ENCODE results near the gene CFAP53.

The CFAP53 gene

DNA sequence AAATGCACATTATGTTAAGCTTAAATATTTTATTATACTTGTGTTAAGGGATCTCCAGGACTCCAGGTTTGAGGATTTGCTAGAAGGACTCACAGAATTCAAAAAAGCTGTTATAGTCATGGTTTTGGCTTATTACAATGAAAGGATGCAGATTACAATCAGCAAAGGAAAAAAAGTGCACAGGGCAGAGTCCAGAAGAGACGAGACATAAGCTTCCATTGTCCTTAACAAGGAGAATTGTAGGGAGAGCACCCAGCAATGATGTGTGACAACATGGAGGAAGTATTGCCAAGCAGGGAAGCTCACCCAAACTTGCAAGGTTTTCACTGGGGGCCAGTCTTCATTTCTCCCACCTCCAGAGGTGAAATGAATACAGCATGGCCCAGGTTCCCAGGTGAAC is 58.6 kb downstream of the CFAP53 start:
- Histone ChIP-seq H3K9me3 (ENCODE audit: control insufficient read depth, insufficient read depth, low read length) (no peaks in the 10 kb centered on the region), H3K27ac (ENCODE audit: low read length) (no peak overlapping the region), H3K27me3 (ENCODE audit: control insufficient read depth, insufficient read depth, low read length) (0 out of 2 replicates have a peak, but pooled peaks cover 1% of the 10 kb centered on the region), H3K36me3 (ENCODE audit: control insufficient read depth, insufficient read depth, low read length) (no peaks in the 10 kb centered on the region), H3K4me1 (ENCODE audit: control insufficient read depth, insufficient read depth, low read length) (no peaks in the 10 kb centered on the region), H3K4me3 (ENCODE audit: low read length) (no peak overlapping the region)
- DNase-seq (ENCODE audit: low read depth, low spot score): no peak
- WGBS (ENCODE audit: insufficient coverage, insufficient read length): no CpG with 5 or more reads among the region's 1 CpG

DNA sequence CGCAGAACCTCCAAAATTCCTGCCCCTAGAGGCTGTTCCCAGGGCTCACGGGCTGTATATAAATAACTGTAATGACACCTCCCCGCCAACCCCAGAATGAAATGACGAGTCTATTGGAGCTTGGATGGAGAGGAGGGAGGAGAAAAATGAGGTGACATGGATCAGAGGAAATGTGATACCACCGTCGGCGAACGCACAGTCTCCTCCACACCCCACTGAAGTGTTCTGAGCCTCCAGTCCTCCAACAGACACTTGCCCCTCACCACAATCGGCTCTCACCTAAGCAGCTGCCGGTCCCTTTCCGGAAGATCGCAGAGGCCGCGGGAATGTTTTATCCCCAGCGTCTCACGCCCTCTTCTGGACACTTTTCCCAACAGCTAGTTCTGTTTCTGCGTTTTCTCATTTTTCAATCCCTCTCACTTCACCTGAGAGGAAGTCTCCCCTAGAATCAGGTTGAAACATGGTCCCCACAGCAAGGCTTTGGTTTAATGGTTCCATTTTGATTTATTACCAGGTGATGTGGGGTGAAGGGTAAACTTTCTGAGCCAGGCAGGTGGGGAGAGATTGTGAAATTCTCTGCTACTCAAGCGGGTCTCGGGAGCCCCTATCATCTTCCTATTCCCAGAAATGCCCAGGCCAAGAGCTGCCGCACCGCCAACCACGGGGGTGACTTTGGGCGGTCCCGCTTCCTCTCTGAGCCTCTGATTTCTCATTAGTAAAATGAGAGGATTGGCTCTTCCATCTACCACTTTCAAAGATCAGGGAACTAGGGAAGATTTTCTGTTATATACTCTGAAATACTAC is 62.3 kb downstream of the CFAP53 start:
- Histone ChIP-seq H3K27me3 (ENCODE audit: control insufficient read depth, insufficient read depth, low read length) (no peaks in the 10 kb centered on the region), H3K4me1 (ENCODE audit: control insufficient read depth, insufficient read depth, low read length) (no peaks in the 10 kb centered on the region), H3K27ac (ENCODE audit: low read length) (no peak overlapping the region), H3K9me3 (ENCODE audit: control insufficient read depth, insufficient read depth, low read length) (no peaks in the 10 kb centered on the region), H3K4me3 (ENCODE audit: low read length) (no peak overlapping the region), H3K36me3 (ENCODE audit: control insufficient read depth, insufficient read depth, low read length) (no peaks in the 10 kb centered on the region)
- DNase-seq (ENCODE audit: low read depth, low spot score): no peak
- no CpG with 5 or more reads among the region's 24 CpGs for WGBS (ENCODE audit: insufficient coverage, insufficient read length)

DNA sequence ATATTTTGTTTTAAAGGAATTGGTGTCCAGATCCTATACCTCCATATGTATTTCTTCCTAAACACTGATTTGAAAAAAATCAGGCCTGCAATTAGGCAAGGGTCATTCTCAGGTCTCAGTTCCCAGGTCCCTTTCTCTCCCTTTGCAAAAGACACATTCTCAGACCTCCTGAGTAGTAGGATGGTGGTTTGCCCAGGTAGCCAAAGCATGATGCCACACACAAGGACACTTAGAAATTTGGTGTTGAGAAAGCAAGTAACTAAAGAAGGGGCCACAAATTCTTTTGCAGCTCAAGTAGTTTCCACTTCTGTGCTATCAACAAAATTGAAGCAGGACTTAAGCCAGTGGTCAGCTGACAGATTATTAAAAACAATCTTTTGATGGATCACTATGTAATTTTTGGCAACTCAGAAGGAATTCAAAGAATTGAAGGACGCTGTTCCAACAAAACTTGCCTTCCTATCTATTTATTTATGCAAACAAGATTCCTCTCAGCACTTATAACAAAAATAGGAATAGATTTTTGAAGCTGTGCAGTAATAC is 64.7 kb downstream of the CFAP53 start:
- Histone ChIP-seq H3K27me3 (ENCODE audit: control insufficient read depth, insufficient read depth, low read length) (no peaks in the 10 kb centered on the region; the same call in 1 of the 2 replicates), H3K27ac (ENCODE audit: low read length) (no peak overlapping the region), H3K4me3 (ENCODE audit: low read length) (no peak overlapping the region), H3K36me3 (ENCODE audit: control insufficient read depth, insufficient read depth, low read length) (no peaks in the 10 kb centered on the region), H3K9me3 (ENCODE audit: control insufficient read depth, insufficient read depth, low read length) (no peaks in the 10 kb centered on the region), H3K4me1 (ENCODE audit: control insufficient read depth, insufficient read depth, low read length) (no peaks in the 10 kb centered on the region)
- WGBS (ENCODE audit: insufficient coverage, insufficient read length): no CpG with 5 or more reads among the region's 1 CpG
- DNase-seq (ENCODE audit: low read depth, low spot score): no peak

DNA sequence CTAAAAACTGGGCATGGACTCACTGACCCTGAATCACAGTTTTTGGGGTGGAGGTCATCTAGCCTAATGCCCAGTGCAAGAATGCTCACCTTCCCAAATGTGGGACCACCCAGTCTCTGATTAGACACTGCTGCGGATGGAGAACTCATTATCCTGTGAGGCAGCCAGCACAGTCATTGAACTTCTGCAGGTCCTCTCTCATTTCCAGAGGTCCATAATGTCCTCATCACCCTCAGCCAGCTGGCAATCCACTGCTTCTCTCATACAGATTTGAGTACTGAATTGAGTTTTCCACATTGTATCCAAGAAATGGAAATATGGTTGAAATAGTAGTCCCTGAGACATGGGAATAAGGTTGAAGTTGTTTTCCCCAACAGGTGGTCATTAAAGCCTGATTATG is 66.4 kb downstream of the CFAP53 start:
- Histone ChIP-seq H3K36me3 (ENCODE audit: control insufficient read depth, insufficient read depth, low read length) (no peaks in the 10 kb centered on the region), H3K4me1 (ENCODE audit: control insufficient read depth, insufficient read depth, low read length) (no peaks in the 10 kb centered on the region), H3K27me3 (ENCODE audit: control insufficient read depth, insufficient read depth, low read length) (peaks cover 10% of the 10 kb centered on the region), H3K4me3 (ENCODE audit: low read length) (no peak overlapping the region), H3K9me3 (ENCODE audit: control insufficient read depth, insufficient read depth, low read length) (no peaks in the 10 kb centered on the region), H3K27ac (ENCODE audit: low read length) (no peak overlapping the region)
- no CpG with 5 or more reads among the region's 1 CpG for WGBS (ENCODE audit: insufficient coverage, insufficient read length)
- DNase-seq (ENCODE audit: low read depth, low spot score): no peak

DNA sequence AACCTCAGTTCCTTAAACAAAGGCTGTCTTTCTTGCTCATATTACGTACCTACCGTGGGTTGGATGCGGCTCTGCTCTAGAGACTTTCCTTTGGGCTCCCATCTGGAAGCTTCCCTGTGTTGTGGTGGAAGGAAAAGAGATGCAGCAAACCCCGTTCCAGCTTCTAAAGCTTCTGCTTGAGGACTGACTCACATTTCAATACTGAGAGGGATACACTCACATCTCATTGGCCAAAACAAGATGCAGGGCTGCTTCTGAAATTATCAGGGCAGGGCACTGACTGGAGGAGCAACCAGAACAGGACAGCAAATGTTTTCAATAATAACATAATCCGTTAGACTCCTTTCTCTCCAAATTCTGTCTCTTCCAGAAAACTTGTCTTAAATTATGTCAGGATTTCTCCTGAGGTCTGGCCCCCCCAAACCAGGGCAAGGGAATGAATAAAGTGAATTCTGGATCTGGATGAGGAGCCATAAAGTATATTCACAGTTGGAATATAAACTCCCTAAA is 66.9 kb downstream of the CFAP53 start:
- WGBS (ENCODE audit: insufficient coverage, insufficient read length): no CpG with 5 or more reads among the region's 5 CpGs
- H3K27me3 ChIP-seq (ENCODE audit: control insufficient read depth, insufficient read depth, low read length): peaks cover 10% of the 10 kb centered on the region
- H3K4me3 ChIP-seq (ENCODE audit: low read length): no peak overlapping the region
- no peak for DNase-seq (ENCODE audit: low read depth, low spot score)
- no peak overlapping the region for H3K27ac ChIP-seq (ENCODE audit: low read length)
- no peaks in the 10 kb centered on the region for H3K9me3 ChIP-seq (ENCODE audit: control insufficient read depth, insufficient read depth, low read length)
- H3K4me1 ChIP-seq (ENCODE audit: control insufficient read depth, insufficient read depth, low read length): no peaks in the 10 kb centered on the region
- no peaks in the 10 kb centered on the region for H3K36me3 ChIP-seq (ENCODE audit: control insufficient read depth, insufficient read depth, low read length)

DNA sequence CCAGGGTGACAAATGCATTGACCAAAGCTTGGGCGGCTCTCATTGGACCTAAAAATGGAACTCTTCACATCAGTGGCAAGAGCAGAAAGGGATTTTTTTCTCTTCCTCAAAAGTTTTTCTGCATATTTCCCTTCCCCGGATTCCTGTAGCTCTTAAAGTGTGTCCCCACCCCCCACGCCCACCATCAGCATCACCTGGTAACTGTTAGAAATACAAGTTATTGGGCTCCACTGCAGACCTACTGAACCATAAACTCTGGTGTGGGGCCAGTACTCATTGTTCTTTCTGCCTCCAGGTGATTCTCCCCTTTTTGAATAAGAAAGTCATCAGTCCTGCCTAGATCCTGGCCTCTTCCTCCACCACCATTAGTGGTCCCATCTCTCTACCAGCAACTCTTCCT is 70.0 kb downstream of the CFAP53 start:
- no CpG with 5 or more reads among the region's 3 CpGs for WGBS (ENCODE audit: insufficient coverage, insufficient read length)
- H3K4me1 ChIP-seq (ENCODE audit: control insufficient read depth, insufficient read depth, low read length): 0 out of 2 replicates have a peak, but pooled peaks cover 2% of the 10 kb centered on the region
- no peak overlapping the region for H3K27ac ChIP-seq (ENCODE audit: low read length)
- no peak overlapping the region for H3K4me3 ChIP-seq (ENCODE audit: low read length)
- H3K36me3 ChIP-seq (ENCODE audit: control insufficient read depth, insufficient read depth, low read length): no peaks in the 10 kb centered on the region
- H3K9me3 ChIP-seq (ENCODE audit: control insufficient read depth, insufficient read depth, low read length): no peaks in the 10 kb centered on the region
- H3K27me3 ChIP-seq (ENCODE audit: control insufficient read depth, insufficient read depth, low read length): peaks cover 30% of the 10 kb centered on the region
- no peak for DNase-seq (ENCODE audit: low read depth, low spot score)

DNA sequence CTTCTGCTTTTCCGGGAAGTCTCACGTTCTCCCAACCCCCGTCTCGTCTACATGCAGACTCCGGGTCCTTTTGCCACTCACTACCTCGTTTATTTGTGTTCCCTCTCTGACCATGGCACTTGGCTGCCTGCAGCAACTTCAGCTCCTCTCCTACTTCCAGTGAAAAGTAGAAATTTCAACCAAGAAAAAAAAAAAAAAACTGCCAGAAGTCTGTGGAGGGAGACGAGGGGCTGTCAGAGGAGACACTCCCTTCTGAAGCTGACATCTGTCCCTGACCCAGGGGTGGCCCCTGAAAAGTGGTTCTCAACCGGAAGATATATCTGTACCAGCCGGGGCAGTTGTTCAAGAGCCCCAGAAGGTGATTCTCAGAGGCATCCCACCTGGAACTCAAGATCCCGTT is 70.6 kb downstream of the CFAP53 start:
- no CpG with 5 or more reads among the region's 10 CpGs for WGBS (ENCODE audit: insufficient coverage, insufficient read length)
- Histone ChIP-seq H3K4me3 (ENCODE audit: low read length) (no peak overlapping the region), H3K4me1 (ENCODE audit: control insufficient read depth, insufficient read depth, low read length) (0 out of 2 replicates have a peak, but pooled peaks cover 2% of the 10 kb centered on the region), H3K27me3 (ENCODE audit: control insufficient read depth, insufficient read depth, low read length) (peaks cover 30% of the 10 kb centered on the region), H3K9me3 (ENCODE audit: control insufficient read depth, insufficient read depth, low read length) (no peaks in the 10 kb centered on the region), H3K36me3 (ENCODE audit: control insufficient read depth, insufficient read depth, low read length) (no peaks in the 10 kb centered on the region), H3K27ac (ENCODE audit: low read length) (no peak overlapping the region)
- no peak for DNase-seq (ENCODE audit: low read depth, low spot score)

DNA sequence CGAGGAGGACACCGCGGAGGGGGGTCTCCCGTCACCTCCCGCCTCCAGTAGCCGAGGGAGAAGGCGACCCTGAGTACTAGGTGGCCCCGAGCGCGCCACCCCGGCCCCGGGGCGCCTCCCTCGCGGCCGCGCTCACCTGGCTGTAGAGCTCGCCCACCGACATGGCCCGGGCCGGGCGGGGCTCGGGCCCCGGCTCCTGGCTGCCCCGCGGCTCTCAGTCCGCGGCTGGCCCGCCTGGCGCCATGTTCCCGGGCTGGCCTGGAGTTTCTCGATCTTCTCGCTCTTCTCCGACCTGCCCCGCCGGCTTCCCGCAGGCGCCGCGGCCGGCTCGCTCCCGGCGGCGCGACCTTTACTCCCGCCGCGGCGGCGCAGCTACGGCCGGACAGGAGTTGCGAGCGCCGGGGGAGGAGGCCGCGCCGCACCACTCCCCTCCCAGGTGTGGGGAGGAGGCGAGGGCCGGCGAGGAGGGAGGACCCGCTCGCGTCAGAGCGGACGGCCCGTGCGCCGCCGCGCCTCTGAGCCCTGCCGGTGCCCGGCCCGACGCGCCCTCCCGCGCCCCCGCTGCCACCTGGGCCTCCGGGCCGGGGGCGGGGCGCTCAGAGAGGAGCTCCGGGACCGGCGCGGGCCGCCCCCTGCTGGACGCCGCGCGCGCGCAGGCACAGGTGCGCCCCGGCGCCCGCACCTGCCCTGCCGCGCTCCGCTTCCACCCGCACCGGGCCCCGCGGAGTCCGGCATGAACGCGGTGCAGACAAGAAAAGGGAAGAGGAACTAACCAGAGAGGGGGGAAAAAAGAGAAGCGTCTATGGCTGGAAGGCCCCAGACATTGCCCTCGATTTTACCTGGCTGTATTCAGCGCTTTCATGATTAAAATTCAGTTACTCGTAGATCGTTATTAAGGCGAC is 71.4 kb downstream of the CFAP53 start, which contains the start of gene MYO5B:
MYO5B (minus strand) TSS at position 517 of the 902 bp plus-strand sequence; CDS start at position 163, 354 bp downstream.
- H3K9me3 ChIP-seq (ENCODE audit: control insufficient read depth, insufficient read depth, low read length): no peaks in the 10 kb centered on the region
- peak within 1 kb of the TSS; percentile 85; the same call in 1 of the 2 replicates for H3K4me3 ChIP-seq (ENCODE audit: low read length)
- DNase-seq (ENCODE audit: low read depth, low spot score): no peak
- peaks cover 30% of the 10 kb centered on the region for H3K27me3 ChIP-seq (ENCODE audit: control insufficient read depth, insufficient read depth, low read length)
- no CpG with 5 or more reads among the region's 115 CpGs for WGBS (ENCODE audit: insufficient coverage, insufficient read length)
- H3K4me1 ChIP-seq (ENCODE audit: control insufficient read depth, insufficient read depth, low read length): 0 out of 2 replicates have a peak, but pooled peaks cover 2% of the 10 kb centered on the region
- H3K36me3 ChIP-seq (ENCODE audit: control insufficient read depth, insufficient read depth, low read length): no peaks in the 10 kb centered on the region
- H3K27ac ChIP-seq (ENCODE audit: low read length): no peak within 1 kb of the TSS

DNA sequence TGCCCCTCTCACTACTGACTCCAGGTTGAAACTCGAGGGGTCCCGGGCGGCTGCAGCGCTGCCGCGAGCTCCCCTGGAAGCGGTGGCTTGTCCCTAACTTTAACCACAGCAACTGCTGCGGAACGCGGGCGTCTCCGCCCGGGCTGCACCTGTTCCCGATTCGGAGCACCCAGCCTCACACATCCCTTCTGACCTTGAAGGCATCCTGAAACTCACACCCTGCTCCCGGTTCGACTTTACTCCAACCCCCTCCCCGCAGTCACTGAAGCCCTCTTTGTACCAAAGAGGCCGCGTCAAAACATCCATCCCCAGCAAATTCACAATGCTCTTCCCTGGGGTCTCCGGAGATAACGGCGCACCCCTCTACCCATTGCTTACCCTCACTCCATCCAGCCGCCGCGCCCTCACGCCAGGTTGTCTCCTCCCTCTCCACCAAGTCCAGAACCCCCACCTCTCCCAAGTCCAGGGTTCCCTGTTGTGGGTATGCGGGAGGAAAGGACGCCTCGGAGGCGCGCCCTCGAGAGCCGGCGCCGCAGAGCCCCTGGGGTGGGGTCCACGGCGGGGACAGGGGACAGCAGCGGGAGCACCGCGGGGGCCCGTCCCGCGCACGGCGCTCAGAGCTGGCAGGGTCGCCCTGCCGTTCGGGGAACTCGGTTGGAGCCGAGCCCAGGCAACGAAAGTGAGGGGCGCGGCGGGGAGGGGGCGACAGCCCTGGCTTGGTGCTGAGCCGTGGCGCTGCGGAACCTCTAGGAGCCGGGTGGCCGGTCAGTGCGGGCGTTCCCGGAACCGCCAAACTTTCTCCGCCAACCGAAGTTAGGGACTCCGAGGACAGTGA is 72.3 kb downstream of the CFAP53 start:
- 0 out of 2 replicates have a peak, but pooled peaks cover 2% of the 10 kb centered on the region for H3K4me1 ChIP-seq (ENCODE audit: control insufficient read depth, insufficient read depth, low read length)
- peaks cover 30% of the 10 kb centered on the region for H3K27me3 ChIP-seq (ENCODE audit: control insufficient read depth, insufficient read depth, low read length)
- H3K9me3 ChIP-seq (ENCODE audit: control insufficient read depth, insufficient read depth, low read length): no peaks in the 10 kb centered on the region
- H3K36me3 ChIP-seq (ENCODE audit: control insufficient read depth, insufficient read depth, low read length): no peaks in the 10 kb centered on the region
- no CpG with 5 or more reads among the region's 68 CpGs for WGBS (ENCODE audit: insufficient coverage, insufficient read length)
- H3K27ac ChIP-seq (ENCODE audit: low read length): no peak overlapping the region
- H3K4me3 ChIP-seq (ENCODE audit: low read length): peak overlapping the region; percentile 85; the same call in 1 of the 2 replicates
- DNase-seq (ENCODE audit: low read depth, low spot score): no peak

Measured in iPS DF 6.9 (cell line).